ENCODE results near the gene CSN3.

Gene CSN3

DNA sequence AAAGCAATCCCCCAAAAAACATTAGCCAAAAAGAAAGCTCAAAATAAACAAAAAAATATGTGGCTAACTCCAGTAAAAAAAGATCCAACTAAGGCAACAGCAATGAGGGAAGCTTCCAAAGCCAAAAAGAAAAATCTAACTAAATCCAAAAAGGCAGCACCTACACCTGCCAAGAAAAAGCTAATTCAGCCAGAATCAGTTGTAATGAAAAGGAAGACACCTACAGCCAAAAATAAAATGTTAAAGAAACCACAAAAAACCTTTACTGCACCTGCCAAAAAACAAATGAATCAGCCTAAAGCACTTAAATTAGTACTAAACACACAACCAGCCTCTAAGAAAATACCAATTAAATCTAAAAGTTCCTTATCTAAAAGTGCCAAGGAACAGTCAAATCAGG is 55.2 kb downstream of the CSN3 start:
- no peaks in the 10 kb centered on the region for H3K4me1 ChIP-seq (ENCODE audit: control insufficient read depth, insufficient read depth, low read length)
- no peak overlapping the region for H3K9ac ChIP-seq (ENCODE audit: low read length)
- no peaks in the 10 kb centered on the region for H3K36me3 ChIP-seq (ENCODE audit: control insufficient read depth, insufficient read depth, low read length)
- no peaks in the 10 kb centered on the region for H3K9me3 ChIP-seq (ENCODE audit: control insufficient read depth, insufficient read depth, low read depth, low read length)
- H3K27me3 ChIP-seq (ENCODE audit: control insufficient read depth, insufficient read depth, low read length): no peaks in the 10 kb centered on the region
- H3K4me3 ChIP-seq (ENCODE audit: low read depth, low read length): no peak overlapping the region
- H3K27ac ChIP-seq (ENCODE audit: low read depth, low read length): no peak overlapping the region

DNA sequence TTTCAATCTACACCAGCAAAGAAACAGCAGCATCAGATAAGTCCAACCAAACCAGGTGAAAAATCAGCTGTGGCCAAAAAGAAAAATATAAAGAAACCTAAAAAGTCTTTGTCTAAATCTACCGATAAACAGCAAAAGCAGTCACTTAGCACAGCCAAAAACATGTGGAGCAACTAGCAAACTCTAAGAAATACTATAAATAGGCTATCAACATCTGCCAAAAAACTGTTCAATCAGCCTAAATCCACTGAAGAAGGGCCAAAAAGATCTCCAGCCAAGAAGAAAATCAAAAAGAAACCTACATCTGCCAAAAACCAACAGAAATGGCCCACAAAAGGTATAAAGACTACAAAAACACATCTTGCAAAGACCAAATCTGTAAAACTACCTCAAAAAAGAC is 55.7 kb downstream of the CSN3 start:
- no peak overlapping the region for H3K9ac ChIP-seq (ENCODE audit: low read length)
- H3K4me1 ChIP-seq (ENCODE audit: control insufficient read depth, insufficient read depth, low read length): no peaks in the 10 kb centered on the region
- H3K27me3 ChIP-seq (ENCODE audit: control insufficient read depth, insufficient read depth, low read length): no peaks in the 10 kb centered on the region
- no peak overlapping the region for H3K4me3 ChIP-seq (ENCODE audit: low read depth, low read length)
- H3K9me3 ChIP-seq (ENCODE audit: control insufficient read depth, insufficient read depth, low read depth, low read length): no peaks in the 10 kb centered on the region
- H3K36me3 ChIP-seq (ENCODE audit: control insufficient read depth, insufficient read depth, low read length): no peaks in the 10 kb centered on the region
- H3K27ac ChIP-seq (ENCODE audit: low read depth, low read length): no peak overlapping the region

DNA sequence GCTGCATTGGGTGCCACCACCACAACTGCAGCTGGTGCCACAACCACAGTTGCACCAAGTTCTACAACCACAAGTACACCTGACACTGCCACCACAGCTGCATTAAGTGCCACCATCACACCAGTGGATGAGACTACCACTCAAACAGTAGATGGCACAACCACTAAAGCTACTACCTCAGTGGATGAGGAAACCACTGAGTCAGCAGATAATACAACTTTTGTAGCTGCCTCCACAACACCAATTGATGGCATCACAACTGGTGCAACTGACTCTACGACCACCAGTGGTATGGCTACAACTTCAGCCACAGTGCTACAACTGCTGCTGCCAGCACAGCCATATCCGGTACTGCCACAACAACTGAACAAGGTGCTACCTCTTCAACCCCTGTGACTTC is 57.2 kb downstream of the CSN3 start:
- H3K27ac ChIP-seq (ENCODE audit: low read depth, low read length): no peak overlapping the region

DNA sequence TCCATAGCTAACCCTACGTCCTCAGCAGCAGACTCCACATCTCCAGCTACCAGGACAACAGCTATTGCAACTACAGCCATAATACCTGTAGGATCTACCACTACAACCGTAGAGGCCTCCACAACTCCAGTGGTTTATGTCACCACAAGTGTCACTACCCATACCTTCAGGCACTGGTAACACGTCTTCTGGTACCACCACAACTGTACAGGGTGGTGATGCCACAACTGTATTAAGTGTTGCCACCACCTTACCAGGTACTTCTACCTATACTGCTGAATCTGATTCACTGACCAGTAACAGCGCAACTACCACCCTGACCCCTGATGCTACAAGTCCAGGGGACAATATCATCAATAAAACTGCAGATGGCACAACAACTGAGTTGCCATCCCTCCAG is 57.8 kb downstream of the CSN3 start:
- no peak overlapping the region for H3K9ac ChIP-seq (ENCODE audit: low read length)
- H3K27ac ChIP-seq (ENCODE audit: low read depth, low read length): no peak overlapping the region
- no peaks in the 10 kb centered on the region for H3K9me3 ChIP-seq (ENCODE audit: control insufficient read depth, insufficient read depth, low read depth, low read length)
- H3K36me3 ChIP-seq (ENCODE audit: control insufficient read depth, insufficient read depth, low read length): no peaks in the 10 kb centered on the region
- H3K27me3 ChIP-seq (ENCODE audit: control insufficient read depth, insufficient read depth, low read length): no peaks in the 10 kb centered on the region
- H3K4me3 ChIP-seq (ENCODE audit: low read depth, low read length): no peak overlapping the region
- H3K4me1 ChIP-seq (ENCODE audit: control insufficient read depth, insufficient read depth, low read length): no peaks in the 10 kb centered on the region

More for the DNA sequence above, 57.2 kb downstream of the CSN3 start:
- no peaks in the 10 kb centered on the region for H3K4me1 ChIP-seq (ENCODE audit: control insufficient read depth, insufficient read depth, low read length)
- no peaks in the 10 kb centered on the region for H3K9me3 ChIP-seq (ENCODE audit: control insufficient read depth, insufficient read depth, low read depth, low read length)
- H3K9ac ChIP-seq (ENCODE audit: low read length): no peak overlapping the region
- H3K27me3 ChIP-seq (ENCODE audit: control insufficient read depth, insufficient read depth, low read length): no peaks in the 10 kb centered on the region
- H3K4me3 ChIP-seq (ENCODE audit: low read depth, low read length): no peak overlapping the region
- H3K36me3 ChIP-seq (ENCODE audit: control insufficient read depth, insufficient read depth, low read length): no peaks in the 10 kb centered on the region
